Mesenchymal stem cell (in vitro differentiated cells and primary cell): Measurements from ENCODE around the gene PAX2.

Experiments
- DNase-seq: peaks from one replicate; pipeline ENCODE4 v3.0.0-alpha.2; 2013
- H2AFZ ChIP-seq: one replicate; pipeline ENCODE4 v1.6.1; 2013; ENCODE audit warnings: low read depth, mild to moderate bottlenecking, control low read depth, inconsistent platforms, low read length, moderate library complexity
- H2AK5ac ChIP-seq: 2 replicates; pipeline ENCODE4 v1.6.1; 2013; ENCODE audit warnings: low read length, moderate library complexity, mild to moderate bottlenecking, inconsistent platforms; ENCODE audit not compliant: severe bottlenecking
- H2BK120ac ChIP-seq: one replicate; pipeline ENCODE4 v1.6.1; 2013; ENCODE audit warnings: low read depth, mild to moderate bottlenecking, inconsistent platforms, low read length, moderate library complexity
- H2BK12ac ChIP-seq, 2 experiments: one replicate each; pipeline ENCODE4 v1.6.1; 2013; ENCODE audit warnings: inconsistent platforms in 2 of 2, low read length in 2 of 2, mild to moderate bottlenecking in 2 of 2, moderate library complexity in 2 of 2, control low read depth in 1 of 2
- H2BK15ac ChIP-seq: one replicate; pipeline ENCODE4 v1.6.1; 2013; ENCODE audit warnings: mild to moderate bottlenecking, low read depth, inconsistent platforms; ENCODE audit not compliant: poor library complexity, severe bottlenecking
- H2BK5ac ChIP-seq: 2 replicates; pipeline ENCODE4 v1.6.1; 2013; ENCODE audit warnings: low read depth, mild to moderate bottlenecking, low read length, control low read depth, inconsistent platforms; ENCODE audit not compliant: poor library complexity, severe bottlenecking
- H3K14ac ChIP-seq, 2 experiments: one replicate each; pipeline ENCODE4 v1.6.1; 2013; ENCODE audit warnings: inconsistent platforms in 2 of 2, low read length in 2 of 2, control low read depth in 1 of 2, mild to moderate bottlenecking in 1 of 2, moderate library complexity in 1 of 2
- H3K18ac ChIP-seq, 2 experiments: one replicate each; pipeline ENCODE4 v1.6.1; 2013; ENCODE audit warnings: inconsistent platforms in 2 of 2, low read length in 2 of 2, control low read depth in 1 of 2, low read depth in 1 of 2, mild to moderate bottlenecking in 1 of 2
- H3K23ac ChIP-seq, 2 experiments: one replicate each; pipeline ENCODE4 v1.6.1; 2013; ENCODE audit warnings: inconsistent platforms in 2 of 2, low read length in 2 of 2, mild to moderate bottlenecking in 2 of 2, moderate library complexity in 2 of 2, control low read depth in 1 of 2
- H3K27ac ChIP-seq: 2 replicates; pipeline ENCODE4 v1.5.1; 2013; ENCODE audit warnings: mild to moderate bottlenecking, moderate library complexity, low read length, control low read depth, inconsistent platforms; ENCODE audit not compliant: poor library complexity, severe bottlenecking
- H3K27me3 ChIP-seq, 2 experiments: 2 replicates each; pipeline versions ENCODE4 v1.6.1 to v1.7.0; 2013; ENCODE audit warnings: low read length in 2 of 2, mild to moderate bottlenecking in 2 of 2, moderate library complexity in 2 of 2, control low read depth in 1 of 2, inconsistent platforms in 1 of 2; ENCODE audit not compliant: control insufficient read depth in 1 of 2, insufficient read depth in 1 of 2
- H3K36me3 ChIP-seq, 2 experiments: 2 replicates each; pipeline versions ENCODE4 v1.6.1 to v1.7.0; 2013; ENCODE audit warnings: low read length in 2 of 2, control low read depth in 1 of 2, inconsistent platforms in 1 of 2, low read depth in 1 of 2, mild to moderate bottlenecking in 1 of 2; ENCODE audit not compliant: insufficient read depth in 2 of 2, control insufficient read depth in 1 of 2
- H3K4ac ChIP-seq, 2 experiments: one replicate each; pipeline ENCODE4 v1.6.1; 2013; ENCODE audit warnings: inconsistent platforms in 2 of 2, low read length in 2 of 2, mild to moderate bottlenecking in 2 of 2, moderate library complexity in 2 of 2, control low read depth in 1 of 2, low read depth in 1 of 2
- H3K4me1 ChIP-seq: 2 replicates; pipeline ENCODE4 v1.6.1; 2013; ENCODE audit warnings: low read depth, low read length, control low read depth; ENCODE audit not compliant: control insufficient read depth, insufficient read depth
- H3K4me2 ChIP-seq: 2 replicates; pipeline ENCODE4 v1.6.1; 2013; ENCODE audit warnings: low read length, mild to moderate bottlenecking, inconsistent platforms; ENCODE audit not compliant: poor library complexity, severe bottlenecking
- H3K4me3 ChIP-seq, 2 experiments: 2 replicates each; pipeline versions ENCODE4 v1.5.1 to v1.7.0; 2013; ENCODE audit warnings: low read length in 2 of 2, mild to moderate bottlenecking in 2 of 2, control low read depth in 1 of 2, low read depth in 1 of 2; ENCODE audit not compliant: insufficient read depth in 1 of 2
- H3K79me1 ChIP-seq: replicated peaks from 2 replicates; pipeline ENCODE4 v1.6.1; 2013; ENCODE audit warnings: mild to moderate bottlenecking, control low read depth, low read length, inconsistent platforms; ENCODE audit not compliant: poor library complexity, severe bottlenecking
- H3K9ac ChIP-seq: 2 replicates; pipeline ENCODE4 v1.7.0; 2013; ENCODE audit warnings: mild to moderate bottlenecking, low read length, moderate library complexity
- H3K9me3 ChIP-seq: 2 replicates; pipeline ENCODE4 v1.7.0; 2013; ENCODE audit warnings: mild to moderate bottlenecking, low read length; ENCODE audit not compliant: control insufficient read depth
- H4K8ac ChIP-seq: one replicate; pipeline ENCODE4 v1.6.1; 2013; ENCODE audit warnings: inconsistent platforms, mild to moderate bottlenecking, low read length, moderate library complexity
- H4K91ac ChIP-seq: one replicate; pipeline ENCODE4 v1.6.1; 2013; ENCODE audit warnings: mild to moderate bottlenecking, low read length, inconsistent platforms
- WGBS: methylation state at CpG from one replicate; pipeline ENCODE4 v1.1.7; 2013; ENCODE audit warnings: mixed read lengths; 5-methylcytosine and 5-hydroxymethylcytosine counted together

The PAX2 gene

GRCh38 chr10:100788002-100788903, 42.9 kb downstream of the PAX2 start:
- Histone ChIP-seq H3K4me3 (no peak overlapping the region), H2BK120ac (no peak overlapping the region), H2AK5ac (no peak overlapping the region), H3K14ac (no peak overlapping the region), H3K23ac (no peak overlapping the region), H4K8ac (no peak overlapping the region), H3K27me3 (peaks cover 88 to 94% of the 10 kb centered on the region in 2 experiments), H4K91ac (no peak overlapping the region), H2BK12ac (no peak overlapping the region), H2AFZ (no peak overlapping the region), H3K27ac (no peak overlapping the region), H3K9me3 (no peaks in the 10 kb centered on the region), H3K4me1 (no peaks in the 10 kb centered on the region), H2BK5ac (no peak overlapping the region), H3K4ac (no peak overlapping the region), H3K9ac (no peak overlapping the region), H3K18ac (no peak overlapping the region), H2BK15ac (no peak overlapping the region), H3K36me3 (no peaks in the 10 kb centered on the region), H3K4me2 (no peak overlapping the region), H3K79me1 (no peaks in the 10 kb centered on the region)
- WGBS, result 41% methylated on average over 15 of the region's 18 CpGs
- no peak for DNase-seq

- Histone ChIP-seq H2BK12ac (no peak overlapping the region), H2AK5ac (no peak overlapping the region), H4K8ac (no peak overlapping the region), H3K18ac (no peak overlapping the region), H3K27me3 (peaks cover 96% of the 10 kb centered on the region in 2 experiments), H2BK5ac (no peak overlapping the region), H3K9me3 (no peaks in the 10 kb centered on the region), H2AFZ (no peak overlapping the region), H2BK15ac (no peak overlapping the region), H3K14ac (no peak overlapping the region), H3K9ac (no peak overlapping the region), H4K91ac (no peak overlapping the region), H3K4me1 (no peaks in the 10 kb centered on the region), H3K36me3 (no peaks in the 10 kb centered on the region), H3K4ac (no peak overlapping the region), H3K4me2 (no peak overlapping the region), H3K23ac (no peak overlapping the region), H2BK120ac (no peak overlapping the region), H3K27ac (no peak overlapping the region), H3K79me1 (no peaks in the 10 kb centered on the region), H3K4me3 (no peak overlapping the region)
- 59% methylated on average over 7 of the region's 7 CpGs for WGBS
- DNase-seq, result no peak
Observed at GRCh38 chr10:100790761-100791208, 45.4 kb downstream of the PAX2 start.

DNA sequence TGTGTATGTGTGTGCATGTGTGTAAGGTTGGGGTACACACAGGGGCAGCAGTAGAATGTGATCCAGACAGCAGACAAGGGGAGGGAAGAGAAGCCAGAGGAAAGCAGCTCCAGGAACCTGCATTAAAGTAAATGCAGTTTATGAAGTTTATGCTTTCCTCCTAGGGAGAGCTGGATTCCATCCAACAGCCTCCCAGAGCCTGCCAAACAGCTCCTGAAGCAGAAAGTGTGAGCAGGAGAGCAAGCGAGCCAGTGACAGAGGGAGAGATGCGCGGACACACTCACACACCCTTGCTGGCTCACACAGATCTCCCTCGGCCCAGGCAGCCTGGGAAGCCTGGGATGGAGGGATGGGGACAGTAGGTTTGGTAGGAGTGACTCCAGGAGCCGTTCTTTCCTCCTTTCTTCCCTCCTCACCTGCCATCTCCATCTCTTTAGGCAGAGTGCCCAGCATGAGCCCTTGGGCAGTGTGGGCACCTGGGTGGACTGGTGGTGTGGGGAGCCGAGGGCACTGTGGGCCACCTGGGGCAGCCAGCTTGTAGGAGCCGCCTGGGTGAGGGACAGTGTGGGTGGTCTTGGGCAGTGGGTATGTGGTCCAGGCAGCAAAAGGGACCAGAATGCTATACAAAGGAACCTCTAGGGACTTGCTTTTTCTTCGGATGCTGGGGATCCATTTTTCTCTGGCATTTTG, 46.1 kb downstream of the PAX2 start:
- Histone ChIP-seq H3K23ac (no peak overlapping the region), H3K18ac (no peak overlapping the region), H3K27ac (no peak overlapping the region), H3K79me1 (no peaks in the 10 kb centered on the region), H3K9ac (no peak overlapping the region), H3K4ac (no peak overlapping the region), H2BK15ac (no peak overlapping the region), H2BK5ac (no peak overlapping the region), H3K4me2 (no peak overlapping the region), H3K4me1 (no peaks in the 10 kb centered on the region), H3K27me3 (peaks cover 92 to 95% of the 10 kb centered on the region in 2 experiments), H3K36me3 (no peaks in the 10 kb centered on the region), H2AFZ (no peak overlapping the region), H2BK120ac (no peak overlapping the region), H4K91ac (no peak overlapping the region), H3K4me3 (no peak overlapping the region), H2BK12ac (no peak overlapping the region), H4K8ac (no peak overlapping the region), H3K9me3 (no peaks in the 10 kb centered on the region), H3K14ac (no peak overlapping the region), H2AK5ac (no peak overlapping the region)
- 83% methylated on average over 3 of the region's 8 CpGs for WGBS
- DNase-seq, result no peak

DNA sequence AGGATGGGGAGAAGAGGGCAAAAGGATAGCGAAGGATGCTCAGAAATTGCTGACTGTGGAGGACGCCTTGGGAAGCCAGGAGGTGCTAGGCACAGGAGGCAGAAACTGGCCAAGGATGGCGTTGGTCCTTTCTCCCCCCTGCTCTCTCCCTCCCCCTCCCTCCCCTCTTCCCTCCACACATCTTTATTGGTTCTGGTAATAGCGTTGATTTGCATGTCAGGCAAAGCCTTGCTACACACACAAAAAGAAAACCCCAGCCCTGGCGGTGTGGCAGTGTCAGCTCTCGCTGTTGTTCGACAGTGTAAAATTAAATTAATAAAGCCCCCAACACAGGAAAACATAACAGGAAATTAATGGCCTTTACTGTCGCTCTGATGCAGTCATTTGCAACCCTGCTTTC, 47.2 kb downstream of the PAX2 start:
- Histone ChIP-seq H3K27me3 (peaks cover 85 to 95% of the 10 kb centered on the region in 2 experiments), H4K91ac (no peak overlapping the region)

More for the DNA sequence above, 47.2 kb downstream of the PAX2 start:
- no peak overlapping the region for H2BK15ac ChIP-seq
- H4K8ac ChIP-seq, result no peak overlapping the region
- no peaks in the 10 kb centered on the region for H3K79me1 ChIP-seq
- DNase-seq, result no peak
- H3K4ac ChIP-seq, result no peak overlapping the region
- H2AFZ ChIP-seq, result no peak overlapping the region
- H2AK5ac ChIP-seq, result no peak overlapping the region
- 75% methylated on average over 8 of the region's 8 CpGs for WGBS
- no peak overlapping the region for H2BK12ac ChIP-seq
- H3K36me3 ChIP-seq, result no peaks in the 10 kb centered on the region
- no peak overlapping the region for H2BK120ac ChIP-seq
- no peaks in the 10 kb centered on the region for H3K9me3 ChIP-seq
- no peak overlapping the region for H3K9ac ChIP-seq
- no peak overlapping the region for H3K18ac ChIP-seq
- H3K4me1 ChIP-seq, result no peaks in the 10 kb centered on the region
- H3K4me3 ChIP-seq, result no peak overlapping the region
- no peak overlapping the region for H2BK5ac ChIP-seq
- no peak overlapping the region for H3K14ac ChIP-seq
- no peak overlapping the region for H3K27ac ChIP-seq
- H3K4me2 ChIP-seq, result no peak overlapping the region
- no peak overlapping the region for H3K23ac ChIP-seq
